ENCODE measurements around the gene FERMT3. TPM values are rescaled to one million over a fixed set of nuclear protein-coding genes. Genes with fewer than 3 reads are reported as not detected.

FERMT3 gene
- total and polyA plus RNA-seq, 2 of the 13 experiments (the other 11 are each of a cell fraction or from before 2014, with no cell fraction given): 0.29 TPM; not detected in 1

- no peak for TF ChIP-seq ETS1 (CRISPR knock-in tag; IDR thresholded peaks at IDR 0.05)
- TF ChIP-seq REPIN1 (CRISPR knock-in tag; IDR thresholded peaks at IDR 0.05; ENCODE audit: borderline replicate concordance, low read depth): no peak
- TF ChIP-seq ZNF274 (CRISPR knock-in tag; IDR thresholded peaks at IDR 0.05): peak; percentile 45; the same call in 1 of the 2 replicates
- TF ChIP-seq MXI1 (IDR thresholded peaks at IDR 0.05; ENCODE audit: borderline replicate concordance, low read depth, low read length): no peak
- no peak for TF ChIP-seq NR2F2 (IDR thresholded peaks at IDR 0.05; ENCODE audit: borderline replicate concordance, low read depth)
- no peak for TF ChIP-seq ZNF205 (CRISPR knock-in tag; IDR thresholded peaks at IDR 0.05)
- no peak for TF ChIP-seq FOXA3 (CRISPR knock-in tag; IDR thresholded peaks at IDR 0.05)
- 0 out of 2 replicates have a peak, but pooled peaks have one; percentile 4 for TF ChIP-seq HNF4A (CRISPR knock-in tag; IDR thresholded peaks at IDR 0.05)
- TF ChIP-seq CREB1 (IDR thresholded peaks at IDR 0.05): no peak
- no peak for TF ChIP-seq CREB1 (CRISPR knock-in tag; IDR thresholded peaks at IDR 0.05)
- no peak for TF ChIP-seq ARID3A (IDR thresholded peaks at IDR 0.05; ENCODE audit: low read depth, low read length)
- TF ChIP-seq UBTF (CRISPR knock-in tag; IDR thresholded peaks at IDR 0.05): no peak; the same call in none of the 2 replicates
- TF ChIP-seq ZNF34 (CRISPR knock-in tag; IDR thresholded peaks at IDR 0.05; ENCODE audit: borderline replicate concordance): no peak
- TF ChIP-seq ZNF780A (CRISPR knock-in tag; IDR thresholded peaks at IDR 0.05): 0 out of 2 replicates have a peak, but pooled peaks have one; percentile 3
- 0 out of 2 replicates have a peak, but pooled peaks have one; percentile 37 for TF ChIP-seq PAXIP1 (CRISPR knock-in tag; conservative IDR thresholded peaks at IDR 0.05)
- no peak for TF ChIP-seq KMT2A (CRISPR knock-in tag; IDR thresholded peaks at IDR 0.05)
These were observed 39.5 kb downstream of the FERMT3 start (continued) for GRCh38 chr11:64245797-64246620.
